K562 (cell line): ENCODE measurements around the gene LRP10. TPM values are rescaled to one million over a fixed set of nuclear protein-coding genes. Genes with fewer than 3 reads are reported as not detected.
A peak's percentile ranks its signal among the peaks of the same experiment; 100 is the strongest.

Experiments used
- CHD1 ChIP-seq: fragments of 200-600 bp; sonication (generic); IDR thresholded peaks from one replicate; pipeline ENCODE4 v1.6.1; 2012; ENCODE audit warnings: mild to moderate bottlenecking, moderate library complexity, low read length, inconsistent platforms
- DEAF1 ChIP-seq: fragments of 450-650 bp; formaldehyde crosslinking; IDR thresholded peaks from 2 replicates; pipeline ENCODE4 v1.4.0; 2020; ENCODE audit warnings: mild to moderate bottlenecking, moderate library complexity
- ELF1 ChIP-seq: fragments of 200-800 bp; sonication (Bioruptor generic); IDR thresholded peaks from 2 replicates; pipeline ENCODE4 v1.6.1; 2016; ENCODE audit warnings: missing genetic modification characterization, missing compliant biosample characterization
- HDAC2 ChIP-seq: fragments of 450-650 bp; IDR thresholded peaks from 2 replicates; pipeline ENCODE4 v1.6.1; 2016; ENCODE audit warnings: mild to moderate bottlenecking
- JUN ChIP-seq, 2 experiments: sonication (generic) in 1 of 2; formaldehyde crosslinking in 1 of 2; IDR thresholded peaks; 2 replicates each; pipeline versions ENCODE4 v1.6.1 to v1.8.0; 2012 to 2022; ENCODE audit warnings: borderline replicate concordance in 2 of 2, mild to moderate bottlenecking in 2 of 2, improper control_type of control experiment in 1 of 2, low read depth in 1 of 2, low read length in 1 of 2, missing genetic modification reagents in 1 of 2
- NR1H2 ChIP-seq: sonication (generic); formaldehyde crosslinking; IDR thresholded peaks from 2 replicates; pipeline ENCODE4 v1.4.0; 2020; ENCODE audit warnings: mild to moderate bottlenecking, missing genetic modification reagents
- PBX2 ChIP-seq, 2 experiments: IDR thresholded peaks in 1 of 2; conservative IDR thresholded peaks in 1 of 2; 2 replicates each; pipeline ENCODE4 v1.6.1; 2016; ENCODE audit warnings: low read depth in 2 of 2, mild to moderate bottlenecking in 1 of 2, missing compliant biosample characterization in 1 of 2, missing genetic modification characterization in 1 of 2, moderate library complexity in 1 of 2
- PRMT5 ChIP-seq: sonication (generic); formaldehyde crosslinking; IDR thresholded peaks from 2 replicates; pipeline ENCODE4 v1.5.0; 2020; ENCODE audit warnings: missing genetic modification reagents
- polyA plus RNA-seq, 8 experiments: library from polyadenylated mRNA; depleted of rRNA in 4 of 8; stranded (reverse) in 5 of 8; unstranded in 3 of 8; fragments of >200 nt; fragmentation: Nextera tagmentation in 2 of 8; fragmentation: Illumina TruSeq in 1 of 8; extraction: Ambion mirVana in 2 of 8; extraction: Trizol in 1 of 8; gene quantifications; 2 replicates each; pipeline versions ENCODE4 v1.2.1 to v1.2.3, GENCODE V29; 2011 to 2014; ENCODE audit warnings: inconsistent platforms in 1 of 8, missing spikeins in 1 of 8
- total RNA-seq, 7 experiments: library from RNA; depleted of rRNA in 6 of 7; stranded (reverse); fragments of >200 nt in 6 of 7; fragmentation: Illumina TruSeq in 2 of 7; extraction: Trizol in 2 of 7; gene quantifications; 2 replicates each; pipeline versions ENCODE4 v1.2.1 to v1.2.3, GENCODE V29; 2011 to 2021; ENCODE audit warnings: low replicate concordance in 1 of 7
- TF ChIP-seq, protein P1 (sequence below): fragments of 250-450 bp; sonication (Bioruptor Pico); IDR thresholded peaks from 2 replicates; pipeline ENCODE4 v1.8.0; 2021; ENCODE audit warnings: moderate library complexity, mild to moderate bottlenecking, inconsistent platforms
- TF ChIP-seq, protein P2 (sequence below): sonication (generic); formaldehyde crosslinking; IDR thresholded peaks from 2 replicates; pipeline ENCODE4 v1.8.0; 2022; ENCODE audit warnings: mild to moderate bottlenecking, low read depth, missing genetic modification reagents
- TF ChIP-seq, protein P3 (sequence below): sonication (generic); formaldehyde crosslinking; IDR thresholded peaks from 2 replicates; pipeline ENCODE4 v1.8.0; 2022; ENCODE audit warnings: missing genetic modification reagents, mild to moderate bottlenecking, borderline replicate concordance
- TF ChIP-seq, protein P4 (sequence below): IDR thresholded peaks from 3 replicates; pipeline ENCODE4 v1.6.1; 2011; ENCODE audit warnings: borderline replicate concordance, mild to moderate bottlenecking, moderate library complexity; ENCODE audit not compliant: insufficient read length; ENCODE audit errors: extremely low read depth

LRP10 gene
- total and polyA plus RNA-seq, 9 of the 15 experiments (the other 6 are each of a cell fraction or from before 2014, with no cell fraction given) = 1.3 to 45.5 (median 10.9) TPM

DNA sequence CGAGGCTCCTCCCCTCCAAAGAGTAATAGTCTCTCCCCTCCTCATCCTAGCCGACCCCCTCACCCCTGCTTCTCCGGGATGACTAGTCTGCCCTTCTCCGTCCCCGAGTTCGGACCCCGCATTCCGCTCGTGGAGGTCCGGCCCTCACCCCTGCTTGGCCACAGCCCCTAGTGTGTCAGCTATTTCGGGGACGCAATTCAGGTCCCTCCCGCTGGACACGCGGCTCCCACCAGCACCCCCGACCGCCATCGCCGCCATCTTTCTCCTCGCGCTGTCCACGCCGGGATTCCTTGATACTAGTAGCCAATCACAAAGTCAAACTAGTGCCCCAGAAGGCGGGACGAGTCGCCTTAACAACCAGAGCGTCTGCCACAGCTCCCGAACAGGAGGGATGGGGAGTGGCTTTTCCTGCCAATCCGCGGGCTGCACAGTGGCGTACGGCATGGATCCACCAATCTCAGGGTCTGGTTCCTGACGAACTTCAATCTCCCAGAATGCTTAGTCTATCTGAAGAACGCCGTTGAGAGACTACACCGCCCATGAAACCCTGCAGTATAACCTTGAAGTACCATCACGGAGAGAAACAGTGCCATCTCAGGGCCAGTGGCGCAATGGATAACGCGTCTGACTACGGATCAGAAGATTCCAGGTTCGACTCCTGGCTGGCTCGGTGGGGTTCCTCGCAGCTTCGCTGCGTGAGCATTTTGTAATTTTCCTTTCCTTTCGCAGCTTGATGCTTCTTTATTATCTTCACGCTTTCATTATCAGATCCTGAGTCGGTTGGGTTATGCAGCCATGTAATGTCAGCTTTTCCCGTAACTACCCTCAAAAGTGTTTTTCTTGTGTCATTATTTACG, 57.8 kb downstream of the LRP10 start, which contains the start of gene PRMT5 (continued):
- TF ChIP-seq, protein P1, sequence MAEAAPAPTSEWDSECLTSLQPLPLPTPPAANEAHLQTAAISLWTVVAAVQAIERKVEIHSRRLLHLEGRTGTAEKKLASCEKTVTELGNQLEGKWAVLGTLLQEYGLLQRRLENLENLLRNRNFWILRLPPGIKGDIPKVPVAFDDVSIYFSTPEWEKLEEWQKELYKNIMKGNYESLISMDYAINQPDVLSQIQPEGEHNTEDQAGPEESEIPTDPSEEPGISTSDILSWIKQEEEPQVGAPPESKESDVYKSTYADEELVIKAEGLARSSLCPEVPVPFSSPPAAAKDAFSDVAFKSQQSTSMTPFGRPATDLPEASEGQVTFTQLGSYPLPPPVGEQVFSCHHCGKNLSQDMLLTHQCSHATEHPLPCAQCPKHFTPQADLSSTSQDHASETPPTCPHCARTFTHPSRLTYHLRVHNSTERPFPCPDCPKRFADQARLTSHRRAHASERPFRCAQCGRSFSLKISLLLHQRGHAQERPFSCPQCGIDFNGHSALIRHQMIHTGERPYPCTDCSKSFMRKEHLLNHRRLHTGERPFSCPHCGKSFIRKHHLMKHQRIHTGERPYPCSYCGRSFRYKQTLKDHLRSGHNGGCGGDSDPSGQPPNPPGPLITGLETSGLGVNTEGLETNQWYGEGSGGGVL (CRISPR knock-in tag) = no peak
- TF ChIP-seq, protein P2, sequence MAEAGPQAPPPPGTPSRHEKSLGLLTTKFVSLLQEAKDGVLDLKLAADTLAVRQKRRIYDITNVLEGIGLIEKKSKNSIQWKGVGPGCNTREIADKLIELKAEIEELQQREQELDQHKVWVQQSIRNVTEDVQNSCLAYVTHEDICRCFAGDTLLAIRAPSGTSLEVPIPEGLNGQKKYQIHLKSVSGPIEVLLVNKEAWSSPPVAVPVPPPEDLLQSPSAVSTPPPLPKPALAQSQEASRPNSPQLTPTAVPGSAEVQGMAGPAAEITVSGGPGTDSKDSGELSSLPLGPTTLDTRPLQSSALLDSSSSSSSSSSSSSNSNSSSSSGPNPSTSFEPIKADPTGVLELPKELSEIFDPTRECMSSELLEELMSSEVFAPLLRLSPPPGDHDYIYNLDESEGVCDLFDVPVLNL = 0 out of 2 replicates have a peak, but pooled peaks have one; percentile 57
- TF ChIP-seq, protein P3, sequence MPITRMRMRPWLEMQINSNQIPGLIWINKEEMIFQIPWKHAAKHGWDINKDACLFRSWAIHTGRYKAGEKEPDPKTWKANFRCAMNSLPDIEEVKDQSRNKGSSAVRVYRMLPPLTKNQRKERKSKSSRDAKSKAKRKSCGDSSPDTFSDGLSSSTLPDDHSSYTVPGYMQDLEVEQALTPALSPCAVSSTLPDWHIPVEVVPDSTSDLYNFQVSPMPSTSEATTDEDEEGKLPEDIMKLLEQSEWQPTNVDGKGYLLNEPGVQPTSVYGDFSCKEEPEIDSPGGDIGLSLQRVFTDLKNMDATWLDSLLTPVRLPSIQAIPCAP (CRISPR knock-in tag) = no peak
- TF ChIP-seq PRMT5 (CRISPR knock-in tag) (no peak), JUN (IDR thresholded peaks at IDR 0.05; ENCODE audit: borderline replicate concordance, low read depth, low read length) (peak; percentile 5), JUN (CRISPR knock-in tag; IDR thresholded peaks at IDR 0.05; ENCODE audit: borderline replicate concordance) (no peak; the same call in 1 of the 2 replicates), NR1H2 (CRISPR knock-in tag) (no peak; the same call in 1 of the 2 replicates), CHD1 (no peak), PBX2 (CRISPR knock-in tag; IDR thresholded peaks at IDR 0.05; ENCODE audit: low read depth) (no peak), PBX2 (tag; conservative IDR thresholded peaks at IDR 0.05; ENCODE audit: low read depth) (no peak; the same call in 1 of the 2 replicates), HDAC2 (peak; percentile 80), ELF1 (tag) (no peak), DEAF1 (CRISPR knock-in tag) (no peak)
- TF ChIP-seq, protein P4, sequence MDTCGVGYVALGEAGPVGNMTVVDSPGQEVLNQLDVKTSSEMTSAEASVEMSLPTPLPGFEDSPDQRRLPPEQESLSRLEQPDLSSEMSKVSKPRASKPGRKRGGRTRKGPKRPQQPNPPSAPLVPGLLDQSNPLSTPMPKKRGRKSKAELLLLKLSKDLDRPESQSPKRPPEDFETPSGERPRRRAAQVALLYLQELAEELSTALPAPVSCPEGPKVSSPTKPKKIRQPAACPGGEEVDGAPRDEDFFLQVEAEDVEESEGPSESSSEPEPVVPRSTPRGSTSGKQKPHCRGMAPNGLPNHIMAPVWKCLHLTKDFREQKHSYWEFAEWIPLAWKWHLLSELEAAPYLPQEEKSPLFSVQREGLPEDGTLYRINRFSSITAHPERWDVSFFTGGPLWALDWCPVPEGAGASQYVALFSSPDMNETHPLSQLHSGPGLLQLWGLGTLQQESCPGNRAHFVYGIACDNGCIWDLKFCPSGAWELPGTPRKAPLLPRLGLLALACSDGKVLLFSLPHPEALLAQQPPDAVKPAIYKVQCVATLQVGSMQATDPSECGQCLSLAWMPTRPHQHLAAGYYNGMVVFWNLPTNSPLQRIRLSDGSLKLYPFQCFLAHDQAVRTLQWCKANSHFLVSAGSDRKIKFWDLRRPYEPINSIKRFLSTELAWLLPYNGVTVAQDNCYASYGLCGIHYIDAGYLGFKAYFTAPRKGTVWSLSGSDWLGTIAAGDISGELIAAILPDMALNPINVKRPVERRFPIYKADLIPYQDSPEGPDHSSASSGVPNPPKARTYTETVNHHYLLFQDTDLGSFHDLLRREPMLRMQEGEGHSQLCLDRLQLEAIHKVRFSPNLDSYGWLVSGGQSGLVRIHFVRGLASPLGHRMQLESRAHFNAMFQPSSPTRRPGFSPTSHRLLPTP = peak; percentile 91
